ENCODE data around the gene APBB2. TPM values are rescaled to one million over a fixed set of nuclear protein-coding genes. Genes with fewer than 3 reads are reported as not detected.

The APBB2 gene
- polyA plus RNA-seq, 3 donors = 0.15 to 0.33 TPM; not detected in 1

- no peaks in the 10 kb centered on the region for H3K4me1 ChIP-seq (ENCODE audit: control insufficient read depth in 1 of 2, insufficient read depth in 2 of 2, low read length in 2 of 2)
- H2AFZ ChIP-seq (ENCODE audit: insufficient read depth, low read depth, low read length, poor library complexity, severe bottlenecking) = no peak overlapping the region
- no peak for DNase-seq
- Mint-ChIP-seq H3K4me3 (no peak overlapping the region), H3K27me3 (ENCODE audit: low read depth in 3 of 3) (peaks cover 0 to 1% (median 1%) of the 10 kb centered on the region in 3 donors), H3K9me3 (peaks cover 0 to 1% (median 0%) of the 10 kb centered on the region in 7 donors), H3K27ac (no peak overlapping the region), H3K4me1 (no peaks in the 10 kb centered on the region), H3K36me3 (no peaks in the 10 kb centered on the region)
- no peak for TF ChIP-seq CTCF (IDR thresholded peaks at IDR 0.05)
- no peak overlapping the region for H3K4me3 ChIP-seq (replicated peaks in 1 of 3; ENCODE audit: low read depth in 2 of 3, low read length in 3 of 3)
- no peaks in the 10 kb centered on the region for H3K27me3 ChIP-seq (ENCODE audit: control insufficient read depth in 2 of 2, insufficient read depth in 2 of 2, low read length in 2 of 2)
- no peaks in the 10 kb centered on the region for H3K36me3 ChIP-seq (replicated peaks in 1 of 2; ENCODE audit: control insufficient read depth in 1 of 2, insufficient read depth in 2 of 2, low read length in 2 of 2)
- 81% methylated on average over 3 of the region's 5 CpGs for WGBS (ENCODE audit: insufficient coverage)
- no peak overlapping the region for H3K9ac ChIP-seq (ENCODE audit: insufficient read depth, low read length, poor library complexity, severe bottlenecking)
- intact Hi-C loops (cut with micrococcal nuclease) = no loop called here
- no peak overlapping the region for H3K4me2 ChIP-seq (replicated peaks; ENCODE audit: extremely low read depth, low read length, poor library complexity, severe bottlenecking)
- no peaks in the 10 kb centered on the region for H3K9me3 ChIP-seq (replicated peaks in 1 of 2; ENCODE audit: control insufficient read depth in 1 of 2, insufficient read depth in 1 of 2, low read length in 2 of 2)
- no peaks in the 10 kb centered on the region for H4K20me1 ChIP-seq (ENCODE audit: insufficient read depth, low read length)
- H3K79me2 ChIP-seq (ENCODE audit: insufficient read depth, low read length) = no peaks in the 10 kb centered on the region
- no peak overlapping the region for H3K27ac ChIP-seq (ENCODE audit: low read depth in 1 of 2, low read length in 2 of 2)
These were observed 147.0 kb downstream of the APBB2 start for GRCh38 chr4:41067369-41067768.

- no peaks in the 10 kb centered on the region for H3K79me2 ChIP-seq (ENCODE audit: insufficient read depth, low read length)
- H3K9ac ChIP-seq (ENCODE audit: insufficient read depth, low read length, poor library complexity, severe bottlenecking) = no peak overlapping the region
- Mint-ChIP-seq H3K27me3 (ENCODE audit: low read depth in 3 of 3) (peaks cover 0 to 2% (median 0%) of the 10 kb centered on the region in 3 donors), H3K27ac (no peak overlapping the region), H3K9me3 (no peaks in the 10 kb centered on the region), H3K4me3 (no peak overlapping the region), H3K4me1 (no peaks in the 10 kb centered on the region), H3K36me3 (no peaks in the 10 kb centered on the region)
- H3K4me1 ChIP-seq (ENCODE audit: control insufficient read depth in 1 of 2, insufficient read depth in 2 of 2, low read length in 2 of 2) = no peaks in the 10 kb centered on the region
- no peak overlapping the region for H3K4me2 ChIP-seq (replicated peaks; ENCODE audit: extremely low read depth, low read length, poor library complexity, severe bottlenecking)
- H2AFZ ChIP-seq (ENCODE audit: insufficient read depth, low read depth, low read length, poor library complexity, severe bottlenecking) = no peak overlapping the region
- no peak for DNase-seq
- no peaks in the 10 kb centered on the region for H3K9me3 ChIP-seq (replicated peaks in 1 of 2; ENCODE audit: control insufficient read depth in 1 of 2, insufficient read depth in 1 of 2, low read length in 2 of 2)
- H3K27me3 ChIP-seq (ENCODE audit: control insufficient read depth in 2 of 2, insufficient read depth in 2 of 2, low read length in 2 of 2) = no peaks in the 10 kb centered on the region
- intact Hi-C loops (cut with micrococcal nuclease) = no loop called here
- no peak for TF ChIP-seq CTCF (IDR thresholded peaks at IDR 0.05)
- H4K20me1 ChIP-seq (ENCODE audit: insufficient read depth, low read length) = no peaks in the 10 kb centered on the region
- H3K4me3 ChIP-seq (replicated peaks in 1 of 3; ENCODE audit: low read depth in 2 of 3, low read length in 3 of 3) = no peak overlapping the region
- no peaks in the 10 kb centered on the region for H3K36me3 ChIP-seq (replicated peaks in 1 of 2; ENCODE audit: control insufficient read depth in 1 of 2, insufficient read depth in 2 of 2, low read length in 2 of 2)
- 100% methylated on average over 2 of the region's 4 CpGs for WGBS (ENCODE audit: insufficient coverage)
- H3K27ac ChIP-seq (ENCODE audit: low read depth in 1 of 2, low read length in 2 of 2) = no peak overlapping the region
These were observed 148.3 kb downstream of the APBB2 start for GRCh38 chr4:41066049-41066448.
